ENCODE data around the gene IGF1R.

DNA sequence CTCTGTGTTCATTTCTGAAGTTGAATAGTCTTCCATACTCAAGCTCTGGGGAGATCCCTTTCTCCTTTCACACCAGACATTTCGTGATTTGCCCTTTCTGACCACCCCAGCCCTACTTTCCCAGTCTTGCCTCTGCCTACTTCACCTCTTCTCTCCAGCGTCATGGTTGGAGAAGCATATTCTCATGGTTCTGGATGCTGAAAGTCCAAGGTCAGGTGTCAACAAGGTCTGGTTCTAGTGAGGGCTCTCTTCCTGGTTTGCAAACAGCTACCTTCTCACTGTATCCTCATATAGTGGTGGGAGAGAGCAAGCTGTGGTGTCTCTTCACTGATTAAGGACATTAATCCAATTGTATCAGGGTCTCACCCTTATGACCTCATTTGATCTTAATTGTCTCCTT is 169.4 kb downstream of the IGF1R start:
- TF ChIP-seq, protein P1, sequence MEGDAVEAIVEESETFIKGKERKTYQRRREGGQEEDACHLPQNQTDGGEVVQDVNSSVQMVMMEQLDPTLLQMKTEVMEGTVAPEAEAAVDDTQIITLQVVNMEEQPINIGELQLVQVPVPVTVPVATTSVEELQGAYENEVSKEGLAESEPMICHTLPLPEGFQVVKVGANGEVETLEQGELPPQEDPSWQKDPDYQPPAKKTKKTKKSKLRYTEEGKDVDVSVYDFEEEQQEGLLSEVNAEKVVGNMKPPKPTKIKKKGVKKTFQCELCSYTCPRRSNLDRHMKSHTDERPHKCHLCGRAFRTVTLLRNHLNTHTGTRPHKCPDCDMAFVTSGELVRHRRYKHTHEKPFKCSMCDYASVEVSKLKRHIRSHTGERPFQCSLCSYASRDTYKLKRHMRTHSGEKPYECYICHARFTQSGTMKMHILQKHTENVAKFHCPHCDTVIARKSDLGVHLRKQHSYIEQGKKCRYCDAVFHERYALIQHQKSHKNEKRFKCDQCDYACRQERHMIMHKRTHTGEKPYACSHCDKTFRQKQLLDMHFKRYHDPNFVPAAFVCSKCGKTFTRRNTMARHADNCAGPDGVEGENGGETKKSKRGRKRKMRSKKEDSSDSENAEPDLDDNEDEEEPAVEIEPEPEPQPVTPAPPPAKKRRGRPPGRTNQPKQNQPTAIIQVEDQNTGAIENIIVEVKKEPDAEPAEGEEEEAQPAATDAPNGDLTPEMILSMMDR (IDR thresholded peaks at IDR 0.05): no peak
- no peak for TF ChIP-seq POLR2A (IDR thresholded peaks at IDR 0.05)
